HG03066 (cell line): ENCODE measurements around the gene SSTR5.
"Not testable (repeated sequence)": the region's sequence is repeated elsewhere in the genome, so short reads cannot be mapped to it uniquely, and the experiment has no call there.

Experiments
- ATAC-seq: cut with Tn5 transposase; IDR thresholded peaks from one replicate; pipeline ENCODE4 v1.9.1; 2021; ENCODE audit warnings: low read depth; ENCODE audit not compliant: unreplicated experiment

The SSTR5 gene

DNA sequence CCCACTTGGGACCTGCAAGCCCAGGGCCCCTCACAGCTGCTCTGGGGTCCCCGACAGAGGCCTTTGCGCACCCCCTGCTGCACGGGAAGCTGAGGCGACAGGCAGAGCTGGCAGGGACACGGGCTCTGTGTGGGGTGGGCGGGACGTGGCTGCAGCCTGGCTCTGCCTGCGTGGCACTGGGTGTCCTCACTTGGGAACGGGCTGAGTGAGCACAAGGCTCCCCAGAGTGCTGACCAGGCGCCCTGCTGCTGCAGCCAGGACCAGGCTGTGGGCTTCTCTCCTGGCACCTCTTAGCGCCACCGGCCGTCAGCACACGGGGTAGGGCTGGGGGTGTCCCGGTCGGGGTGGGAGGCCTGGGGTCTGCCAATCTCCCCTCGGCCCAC is 16.9 kb downstream of the SSTR5 start:
- ATAC-seq: no peak

DNA sequence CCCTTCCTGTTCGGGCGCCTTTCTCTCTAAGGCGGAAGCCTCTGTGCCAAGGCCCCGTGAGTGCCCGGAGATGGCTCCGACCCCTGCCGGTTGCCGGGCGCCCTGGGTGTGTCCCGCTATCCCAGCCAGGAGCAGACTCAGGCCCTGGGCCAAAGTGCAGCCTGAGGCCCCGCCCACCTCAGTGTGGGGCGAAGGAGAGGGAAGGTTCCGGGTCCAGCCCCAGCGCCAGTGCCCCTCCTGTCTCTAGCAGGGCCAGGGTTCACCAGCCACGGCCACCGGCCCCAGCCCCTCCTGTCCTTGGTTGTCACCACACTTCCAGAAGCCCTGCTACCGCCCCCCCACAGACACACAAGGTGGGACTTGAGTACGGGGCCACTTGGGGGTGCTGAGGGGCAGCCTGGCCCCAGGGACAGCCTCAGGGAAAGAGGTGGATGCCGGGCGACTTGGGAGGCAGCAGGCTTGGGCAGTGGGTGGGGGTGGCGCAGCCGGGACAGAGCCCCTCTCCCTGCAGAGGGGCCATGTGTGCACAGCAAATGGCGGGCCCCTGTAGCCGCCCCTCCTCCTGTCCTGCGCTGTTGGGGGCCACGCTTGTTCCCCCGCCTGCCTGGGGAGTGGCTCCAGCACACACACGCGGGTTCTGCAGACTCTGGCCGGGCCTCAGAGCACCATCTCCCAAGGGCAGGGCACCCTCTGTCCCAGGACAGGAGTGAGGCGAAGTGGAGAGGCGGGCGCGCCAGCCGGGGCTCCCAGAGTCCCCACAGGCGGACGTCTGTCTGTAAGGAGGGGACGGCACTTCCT is 17.5 kb downstream of the SSTR5 start:
- ATAC-seq: no peak

DNA sequence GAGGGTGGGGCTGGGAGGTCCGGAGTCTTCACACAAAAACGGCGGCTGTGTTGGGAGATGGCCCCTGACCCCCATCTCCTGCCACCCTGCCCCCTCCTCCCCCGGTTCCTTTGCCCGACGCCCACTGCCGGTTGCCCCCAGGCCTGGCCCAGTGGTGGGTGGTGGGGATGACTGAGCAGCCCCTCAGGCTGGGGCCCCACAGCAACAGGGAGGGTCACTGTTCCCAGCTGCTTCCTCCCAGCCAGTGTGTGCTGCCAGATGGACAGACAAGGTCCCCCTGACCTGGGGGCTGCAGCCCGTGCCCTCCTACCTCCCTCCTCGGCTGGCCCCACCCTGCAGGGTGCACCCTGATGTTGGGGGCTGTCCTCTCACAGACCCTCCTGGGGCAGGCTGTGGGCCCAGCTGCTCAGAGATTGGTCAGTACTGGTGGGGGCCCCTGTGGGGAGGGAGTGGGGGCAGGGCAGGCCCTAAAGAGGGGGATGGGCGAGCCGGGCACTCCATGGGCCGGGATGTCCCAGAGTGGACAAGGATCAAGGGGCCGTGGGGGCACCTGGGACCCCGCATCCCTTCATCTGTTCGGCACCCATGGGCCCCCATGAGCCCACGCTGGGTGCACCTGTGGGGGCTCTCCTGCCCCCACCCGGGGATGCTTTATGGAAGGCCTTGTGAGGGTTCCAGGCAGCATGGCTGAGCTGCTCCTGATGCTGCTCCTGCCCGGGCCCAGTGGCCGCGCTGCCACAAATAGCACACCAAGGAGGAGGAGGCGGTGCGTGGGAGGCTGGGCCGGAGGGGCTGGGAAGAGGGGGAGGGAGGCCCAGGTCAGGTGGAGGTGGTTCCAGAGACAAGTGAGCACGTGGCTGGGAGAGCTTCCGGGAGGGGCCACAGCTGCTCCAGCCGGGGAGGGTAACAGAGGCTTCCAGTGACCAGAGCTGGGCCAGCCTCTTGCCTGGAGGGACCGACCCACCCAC is 18.4 kb downstream of the SSTR5 start:
- ATAC-seq: no peak

DNA sequence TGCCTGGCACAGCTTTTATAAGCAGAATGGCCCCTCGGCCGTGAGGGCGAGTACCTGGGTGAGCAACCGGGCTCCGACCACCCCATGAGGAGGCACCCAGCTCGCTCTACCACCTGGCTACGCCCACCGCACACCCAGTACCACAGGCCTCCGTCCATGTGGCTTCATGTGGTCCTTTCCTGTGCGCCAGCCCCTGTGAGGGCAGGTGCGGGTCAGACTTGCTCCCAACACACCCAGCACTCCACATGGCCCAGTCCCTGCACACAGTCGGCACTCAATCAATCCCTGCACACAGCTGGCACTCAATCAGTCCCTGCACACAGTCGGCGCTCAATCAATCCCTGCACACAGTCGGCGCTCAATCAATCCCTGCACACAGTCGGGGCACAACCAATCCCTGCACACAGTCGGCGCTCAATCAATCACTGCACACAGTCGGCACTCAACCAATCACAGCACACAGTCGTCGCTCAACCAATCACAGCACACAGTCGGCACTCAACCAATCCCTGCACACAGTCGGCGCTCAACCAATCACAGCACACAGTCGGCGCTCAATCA is 19.5 kb downstream of the SSTR5 start:
- no peak for ATAC-seq

DNA sequence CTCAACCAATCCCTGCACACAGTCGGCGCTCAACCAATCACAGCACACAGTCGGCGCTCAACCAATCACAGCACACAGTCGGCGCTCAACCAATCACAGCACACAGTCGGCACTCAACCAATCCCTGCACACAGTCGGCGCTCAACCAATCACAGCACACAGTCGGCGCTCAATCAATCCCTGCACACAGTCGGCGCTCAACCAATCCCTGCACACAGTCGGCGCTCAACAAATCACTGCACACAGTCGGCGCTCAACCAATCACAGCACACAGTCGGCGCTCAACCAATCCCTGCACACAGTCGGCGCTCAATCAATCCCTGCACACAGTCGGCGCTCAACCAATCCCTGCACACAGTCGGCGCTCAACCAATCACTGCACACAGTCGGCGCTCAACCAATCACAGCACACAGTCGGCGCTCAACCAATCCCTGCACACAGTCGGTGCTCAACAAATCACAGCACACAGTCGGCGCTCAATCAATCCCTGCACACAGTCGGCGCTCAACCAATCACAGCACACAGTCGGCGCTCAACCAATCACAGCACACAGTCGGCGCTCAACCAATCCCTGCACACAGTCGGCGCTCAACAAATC is 20.2 kb downstream of the SSTR5 start:
- not testable (repeated sequence) for ATAC-seq

DNA sequence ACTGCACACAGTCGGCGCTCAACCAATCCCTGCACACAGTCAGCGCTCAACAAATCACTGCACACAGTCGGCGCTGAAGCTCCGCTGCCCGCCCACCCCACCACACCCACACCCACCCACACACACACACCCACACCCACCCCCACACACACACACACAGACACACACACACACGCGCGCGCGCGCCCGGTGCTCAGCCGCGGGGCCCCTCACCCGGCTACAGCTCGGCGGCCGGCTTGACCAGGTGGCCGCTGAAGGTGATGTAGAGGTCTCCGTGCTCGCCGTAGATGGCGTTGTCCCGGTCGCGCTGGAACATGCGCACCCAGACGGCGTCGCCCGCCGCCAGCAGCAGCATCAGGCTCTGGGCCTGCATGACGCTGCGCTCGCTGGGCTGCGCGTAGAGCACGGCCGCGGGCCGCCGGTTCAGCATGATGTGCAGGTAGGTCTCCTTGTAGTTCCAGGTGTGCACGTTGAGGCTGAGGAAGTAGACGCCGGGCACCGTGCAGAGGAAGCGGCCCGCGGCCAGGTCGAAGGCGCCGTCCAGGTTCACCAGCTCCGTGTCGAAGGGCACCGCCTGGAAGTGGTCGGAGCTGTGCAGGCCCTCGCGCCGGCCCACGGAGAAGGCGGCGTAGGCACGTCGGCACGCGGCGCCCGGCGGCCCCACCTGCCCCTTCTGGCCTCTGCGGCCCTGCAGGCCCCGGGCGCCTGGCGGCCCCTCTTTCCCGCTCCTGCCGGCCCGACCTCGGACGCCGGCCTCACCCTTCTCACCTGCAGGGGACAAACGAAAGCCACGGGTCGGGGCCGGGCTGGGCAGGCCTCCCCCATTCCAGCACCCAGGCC is 21.0 kb downstream of the SSTR5 start:
- no peak for ATAC-seq

DNA sequence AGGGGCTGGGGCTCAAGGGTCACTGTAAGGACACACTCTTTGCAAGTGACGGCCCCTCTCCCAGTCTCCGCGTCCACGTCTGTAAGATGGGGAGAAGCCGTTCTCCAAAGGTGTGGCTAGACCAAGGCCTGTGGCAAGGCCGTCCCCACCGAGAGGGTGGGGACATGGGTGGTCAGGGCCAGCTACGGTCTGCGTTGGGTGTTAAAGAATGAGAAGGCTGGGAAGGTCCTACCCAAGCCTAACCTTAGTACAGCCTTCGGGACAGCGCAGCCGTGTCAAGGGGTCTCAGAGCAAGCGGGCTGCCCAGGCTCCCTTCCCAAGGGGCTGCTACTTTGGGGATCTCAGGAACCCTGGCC is 21.6 kb downstream of the SSTR5 start:
- ATAC-seq: no peak

DNA sequence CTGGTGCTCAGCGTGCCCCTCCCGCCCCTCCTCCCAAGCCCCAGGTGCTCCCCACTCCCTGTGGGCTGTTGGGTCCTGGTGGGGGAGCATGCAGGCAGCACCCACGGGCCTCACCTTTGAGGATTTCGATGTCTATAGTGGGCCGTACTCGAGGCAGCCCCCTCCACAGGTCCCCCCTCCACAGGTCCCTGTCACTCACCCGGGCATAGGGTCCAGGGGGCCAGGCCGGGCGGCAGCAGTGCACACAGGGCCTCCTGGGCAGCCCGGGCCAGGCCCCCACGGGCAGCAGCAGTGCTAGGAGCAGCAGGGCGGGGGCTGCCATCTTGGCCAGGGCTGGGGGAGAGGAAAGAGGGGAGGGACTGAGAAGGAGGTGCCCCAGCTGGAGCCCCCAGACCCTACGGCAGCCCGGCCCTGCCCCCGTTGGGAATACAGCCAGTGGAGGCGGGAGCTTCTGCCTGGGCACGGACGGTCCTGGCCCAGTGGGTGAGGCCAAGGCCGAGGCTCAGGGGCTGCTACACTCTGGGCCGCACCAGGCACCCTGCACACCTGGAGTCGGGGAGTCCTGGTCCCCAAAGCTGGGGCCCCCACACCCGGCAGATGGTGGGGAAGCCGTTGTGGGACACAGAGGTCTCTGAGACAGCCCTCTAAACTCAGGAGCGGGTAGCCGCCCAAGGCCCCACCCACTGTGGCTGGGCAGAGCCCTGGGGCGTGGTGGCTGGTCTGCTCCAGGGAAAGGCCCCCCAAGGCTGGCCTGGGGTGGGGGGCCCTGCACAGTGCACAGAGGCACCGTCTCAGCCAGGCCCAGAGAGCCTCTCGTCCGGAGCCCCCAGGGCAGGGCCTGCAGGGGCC is 22.3 kb downstream of the SSTR5 start:
- ATAC-seq: no peak

GRCh38 chr16:1095450-1096168 is 23.1 kb downstream of the SSTR5 start:
- ATAC-seq: no peak

- ATAC-seq: no peak
Measured at GRCh38 chr16:1096169-1097082, 23.9 kb downstream of the SSTR5 start, which contains the start of gene C1QTNF8. Gene C1QTNF8, minus strand, starts transcription at chr16:1096244. Its CDS starts 1,322 bp downstream, at chr16:1094922.

GRCh38 chr16:1097156-1097555 is 24.6 kb downstream of the SSTR5 start:
- no peak for ATAC-seq

GRCh38 chr16:1097800-1098199 is 25.3 kb downstream of the SSTR5 start:
- ATAC-seq: no peak

DNA sequence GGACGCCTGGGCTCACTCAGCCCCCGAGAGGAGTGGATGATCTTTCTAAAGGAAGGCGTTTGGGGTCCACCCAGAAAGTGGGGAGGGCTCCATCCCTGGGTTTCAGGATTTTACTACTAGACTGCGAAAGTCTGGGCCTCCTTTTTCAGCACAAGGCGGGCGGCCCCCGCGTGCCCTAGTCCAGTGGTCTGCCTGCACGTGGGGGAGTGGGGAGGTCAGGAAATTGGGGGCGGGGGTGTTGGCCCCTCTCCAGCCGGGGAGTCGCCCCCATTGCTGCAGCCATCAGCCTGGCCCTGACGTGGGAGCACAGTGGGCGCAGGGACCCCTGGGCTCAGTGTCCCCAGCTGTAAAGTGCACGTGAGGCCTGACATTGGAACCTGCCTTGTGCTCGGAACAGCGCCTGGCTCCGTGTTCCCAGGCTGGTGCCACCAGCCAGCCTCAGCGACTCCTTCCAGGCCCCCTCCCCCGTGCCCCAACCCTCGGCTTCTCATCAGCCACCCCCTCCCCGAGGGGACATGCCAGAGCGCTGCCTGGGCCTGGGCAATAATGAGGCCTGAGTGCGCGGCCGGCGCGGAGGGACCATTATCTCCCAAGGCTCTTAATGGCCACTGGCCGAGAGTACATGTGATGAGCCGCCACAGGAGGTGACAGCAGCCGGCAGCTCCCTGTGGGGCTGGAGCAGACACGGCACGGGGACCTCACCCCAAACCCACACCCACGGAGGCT is 25.9 kb downstream of the SSTR5 start:
- ATAC-seq: no peak

DNA sequence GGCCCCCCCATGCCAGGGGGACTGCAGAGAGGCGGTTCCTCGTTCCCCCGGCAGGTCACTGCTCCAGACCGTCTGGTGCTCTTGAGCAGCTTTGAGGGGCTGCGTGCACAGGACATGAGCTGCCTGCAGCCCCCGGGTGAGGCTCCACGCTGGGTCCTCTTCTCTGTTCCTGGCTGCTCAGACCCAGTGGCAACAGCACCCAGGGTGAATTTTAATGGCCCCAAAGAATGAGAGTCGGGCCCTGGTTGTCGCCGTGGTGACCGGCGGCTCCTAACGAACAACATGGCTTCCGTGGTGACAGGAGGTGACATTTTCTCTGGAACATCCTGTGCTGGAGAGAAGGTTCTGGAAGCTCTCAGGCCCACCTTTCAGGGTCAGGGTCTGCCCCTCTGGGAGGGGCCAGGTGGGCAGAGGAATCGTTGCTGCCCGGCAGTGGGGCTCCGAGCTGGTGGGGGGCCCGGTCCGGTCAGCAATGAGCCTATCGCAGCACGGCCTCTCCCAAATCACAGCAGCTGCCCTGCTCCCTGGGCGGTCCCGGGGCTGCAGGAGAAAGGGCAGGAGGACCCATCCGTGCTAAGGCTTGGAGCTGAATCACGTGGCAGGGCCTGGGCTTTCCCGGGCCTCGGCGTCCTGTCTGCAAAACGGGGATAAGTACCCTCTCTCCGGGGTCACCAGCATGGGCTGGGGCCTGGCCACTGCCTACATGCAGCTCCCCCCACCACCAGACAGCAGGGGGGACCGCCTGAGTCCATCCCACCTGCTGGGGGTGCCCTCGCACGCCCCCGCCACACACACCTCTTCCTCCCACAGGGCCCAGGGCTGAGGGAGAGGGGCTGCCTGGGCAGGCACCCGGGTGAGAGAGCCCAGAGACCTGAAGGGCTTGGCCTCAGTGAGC is 26.9 kb downstream of the SSTR5 start:
- no peak for ATAC-seq

DNA sequence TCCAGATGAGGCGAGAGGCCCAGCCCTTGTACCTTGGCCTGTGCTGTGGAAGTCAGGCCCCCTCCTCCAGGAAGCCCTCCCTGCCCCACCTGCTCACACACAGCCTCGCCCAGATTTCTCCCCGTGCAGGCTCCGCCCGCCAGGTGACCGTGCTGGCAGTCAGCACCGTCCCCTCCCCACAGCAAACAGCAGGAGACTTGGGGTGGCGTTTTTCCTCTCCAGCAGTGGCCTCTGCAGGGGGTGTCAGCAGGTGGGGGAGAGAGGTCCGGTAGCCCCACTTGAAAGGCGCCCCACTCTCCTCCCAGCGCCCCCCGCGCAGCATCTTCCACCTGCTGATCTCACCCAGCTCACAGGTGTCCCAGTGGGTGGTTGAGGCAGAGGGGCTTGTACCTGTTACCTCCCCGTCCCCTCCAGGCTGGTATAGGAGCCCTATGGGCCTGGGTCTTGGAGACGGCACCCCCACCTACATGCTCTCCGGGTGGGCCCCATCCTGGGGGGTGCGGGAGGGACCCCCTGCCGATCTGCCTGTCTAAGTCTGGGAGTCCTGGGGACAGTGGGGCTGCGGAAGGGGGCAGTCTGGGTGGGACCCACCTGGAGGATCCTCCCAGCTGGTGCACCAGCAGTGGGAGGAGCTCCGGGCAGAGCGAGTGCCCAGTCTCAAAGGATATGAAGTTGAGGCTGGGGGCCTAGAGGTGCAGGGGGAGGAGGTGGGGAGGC is 27.7 kb downstream of the SSTR5 start:
- no peak for ATAC-seq
